SK-MEL-5 (cell line): ENCODE results near the gene MBNL2. TPM values are rescaled to one million over a fixed set of nuclear protein-coding genes. Genes with fewer than 3 reads are reported as not detected.

Source experiments
- DNase-seq: peaks from one replicate; pipeline ENCODE4 v3.0.0-alpha.2; 2016; ENCODE audit warnings: low read depth, low spot score
- in situ Hi-C: cut with HindIII; loops from 2 replicates; pipeline ENCODE4 v1.10.0; 2016; ENCODE audit warnings: low sequenced_read_pairs, high pct_unique_total_duplicates, low pct_unique_long_range_greater_than_20kb
- total RNA-seq: library from RNA; depleted of rRNA; stranded (reverse); fragments of >200 nt; shearing (Covaris generic); gene quantifications from 2 replicates; pipeline ENCODE4 v1.2.3, GENCODE V29; 2014

The MBNL2 gene
- total RNA-seq, 1 experiment from 2014 or later, result 17.9 TPM

DNA sequence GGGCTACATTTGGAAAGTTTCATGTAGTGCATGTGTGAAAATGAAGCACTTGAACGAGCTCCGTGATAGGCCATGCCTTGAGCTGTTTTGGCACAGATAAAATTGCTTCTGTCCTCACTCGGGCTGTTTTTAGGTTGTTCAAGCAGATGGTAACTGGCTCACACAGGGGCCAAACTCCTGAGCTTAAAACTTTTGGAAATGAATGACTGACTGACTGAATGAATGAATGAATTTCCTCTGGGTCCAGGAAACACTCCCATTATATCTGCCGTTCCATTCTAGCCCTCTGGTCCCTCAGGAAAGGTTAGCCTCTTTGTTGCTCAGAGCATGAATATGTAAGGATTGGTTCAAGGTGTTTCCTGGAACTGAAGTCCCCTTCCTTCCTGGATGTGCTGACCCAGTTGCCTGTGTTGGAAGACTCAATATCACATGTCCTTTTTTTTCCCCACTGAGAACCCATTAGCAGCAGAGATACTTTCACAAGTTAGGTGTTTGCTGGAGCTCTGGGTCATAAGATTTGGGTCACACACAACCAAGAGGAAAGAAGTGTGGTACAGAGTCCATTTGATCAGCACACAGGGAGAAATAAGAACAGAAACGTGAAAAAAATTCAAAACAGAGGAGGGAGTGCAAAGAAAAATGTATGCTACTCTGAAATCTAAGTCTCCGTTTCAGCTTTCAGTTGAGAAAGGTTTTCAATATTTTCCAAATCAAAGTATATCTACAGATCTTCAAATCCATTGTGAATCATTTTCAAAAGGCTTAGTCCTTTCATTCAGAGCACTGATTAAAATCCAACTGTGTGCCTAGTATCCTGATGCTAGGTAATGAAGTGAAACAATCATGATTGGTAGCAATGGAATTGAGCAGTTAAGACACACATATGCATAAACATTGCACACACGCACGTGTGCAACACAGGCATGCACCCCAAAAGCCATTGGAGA is 18.9 kb downstream of the MBNL2 start:
- DNase-seq, result no peak
- in situ Hi-C loops, result no loop called here

DNA sequence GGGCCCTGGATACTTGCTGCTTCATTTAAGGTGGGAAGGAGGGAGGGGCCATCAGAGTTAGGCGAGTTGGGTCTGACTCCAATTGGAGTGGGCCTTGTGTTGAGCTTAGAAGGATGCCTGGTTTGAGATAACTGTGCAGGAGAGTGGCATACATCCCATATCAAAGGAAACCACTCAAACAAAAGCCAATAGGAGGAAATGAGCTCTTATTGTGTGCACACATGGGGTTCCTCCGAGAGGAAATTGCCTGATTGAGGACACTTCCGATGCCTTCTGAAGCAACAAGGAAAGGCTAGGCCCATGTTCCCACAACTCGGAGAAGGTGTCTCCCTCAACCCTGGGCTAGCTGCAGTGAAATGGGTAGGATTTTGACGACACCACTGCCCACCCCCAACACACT is 19.6 kb downstream of the MBNL2 start:
- DNase-seq, result no peak
- in situ Hi-C loops, result no loop called here

DNA sequence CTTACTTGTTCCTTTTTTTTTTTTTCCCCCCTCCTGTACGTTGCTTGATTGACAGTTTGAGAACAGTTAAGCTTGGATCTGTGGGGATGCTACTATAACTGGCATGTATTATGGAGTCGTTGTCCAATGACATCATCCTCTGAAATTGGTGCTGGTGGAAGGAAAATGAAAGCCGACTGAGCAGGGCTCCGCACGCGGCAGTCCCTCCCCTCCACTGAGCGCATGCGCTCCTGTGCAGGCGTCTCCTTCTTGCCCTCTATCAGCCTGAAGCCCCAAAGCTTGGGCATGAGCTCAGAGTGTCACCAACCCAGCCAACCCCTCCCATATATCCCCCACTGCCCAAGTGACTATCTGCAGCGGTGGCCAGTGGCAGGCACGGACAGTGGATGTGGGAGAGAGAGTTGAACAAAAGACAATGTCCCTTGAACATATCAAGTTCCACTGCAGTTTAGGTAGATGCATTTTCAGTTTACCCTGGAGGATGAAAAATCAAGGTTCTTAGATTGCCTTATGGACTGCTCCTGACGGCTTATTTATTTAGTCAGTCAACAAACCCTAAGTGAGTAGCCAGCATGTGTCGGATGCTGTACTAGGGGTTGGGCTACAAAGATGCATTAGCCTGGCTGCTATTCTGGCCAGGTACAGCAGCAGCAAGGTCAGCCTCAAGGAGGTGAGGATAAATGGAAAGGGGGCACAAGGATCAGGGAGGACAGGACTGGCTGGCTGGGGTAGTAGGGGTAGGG is 20.8 kb downstream of the MBNL2 start:
- DNase-seq, result no peak
- in situ Hi-C loops, result no loop called here

DNA sequence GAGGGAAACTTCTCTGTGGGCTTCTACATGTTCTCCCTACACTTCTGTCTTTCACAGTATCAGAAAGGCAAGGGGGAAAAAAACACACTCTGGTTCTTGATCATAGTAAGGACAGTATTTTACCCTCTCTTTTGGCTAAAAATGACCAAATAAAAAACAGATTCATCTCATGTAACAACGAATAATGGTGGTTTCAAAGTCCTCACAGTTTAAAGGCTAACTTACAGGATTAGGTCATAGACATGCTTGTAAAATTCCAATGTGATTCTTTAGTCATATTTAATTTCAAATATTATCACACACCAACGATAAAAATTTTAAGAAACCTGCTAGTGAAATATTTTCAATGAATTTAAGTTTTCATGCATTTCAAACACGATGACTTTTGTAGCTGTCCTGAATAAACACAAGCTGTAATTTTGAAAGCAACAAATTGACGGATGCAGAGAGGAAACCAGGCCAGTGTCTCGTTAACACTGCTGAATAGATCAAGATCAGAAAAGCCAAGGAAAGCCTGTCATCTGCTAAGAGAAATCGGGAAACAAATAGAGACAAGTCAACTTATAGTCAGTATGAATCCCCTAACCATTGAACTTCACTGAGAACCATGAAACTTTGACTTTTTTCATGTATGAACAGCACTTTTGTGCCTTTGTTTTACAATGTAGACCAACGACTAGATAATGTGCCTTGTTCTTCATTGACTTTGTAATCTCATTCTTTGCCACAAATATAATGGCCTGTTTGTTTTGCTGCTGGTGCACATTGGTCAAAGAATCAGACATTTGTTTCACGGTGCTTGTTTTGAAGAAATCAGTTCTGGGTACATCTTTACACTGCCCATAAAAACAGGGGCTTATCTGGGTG is 22.0 kb downstream of the MBNL2 start:
- in situ Hi-C loops, result no loop called here
- peak; percentile 91 for DNase-seq

DNA sequence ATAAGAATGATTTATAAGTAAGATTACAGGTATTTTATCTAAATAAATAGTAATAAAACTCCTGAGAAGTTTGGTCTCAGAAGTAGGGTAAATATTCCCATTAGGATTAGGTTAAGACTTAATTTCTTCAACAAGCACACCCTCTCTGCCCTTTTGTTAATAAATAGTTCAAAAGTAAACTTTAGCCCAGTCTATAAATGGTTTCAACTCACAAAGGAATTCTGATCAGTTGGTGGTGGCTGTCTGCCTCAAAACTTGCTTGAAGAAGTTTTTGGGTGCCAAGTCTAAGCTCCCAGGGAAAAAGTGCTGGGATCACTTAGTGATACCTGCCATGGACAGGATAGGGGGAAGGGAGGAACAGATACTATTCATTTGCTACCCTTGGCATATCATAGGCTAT is 22.9 kb downstream of the MBNL2 start:
- DNase-seq, result no peak
- in situ Hi-C loops, result no loop called here

DNA sequence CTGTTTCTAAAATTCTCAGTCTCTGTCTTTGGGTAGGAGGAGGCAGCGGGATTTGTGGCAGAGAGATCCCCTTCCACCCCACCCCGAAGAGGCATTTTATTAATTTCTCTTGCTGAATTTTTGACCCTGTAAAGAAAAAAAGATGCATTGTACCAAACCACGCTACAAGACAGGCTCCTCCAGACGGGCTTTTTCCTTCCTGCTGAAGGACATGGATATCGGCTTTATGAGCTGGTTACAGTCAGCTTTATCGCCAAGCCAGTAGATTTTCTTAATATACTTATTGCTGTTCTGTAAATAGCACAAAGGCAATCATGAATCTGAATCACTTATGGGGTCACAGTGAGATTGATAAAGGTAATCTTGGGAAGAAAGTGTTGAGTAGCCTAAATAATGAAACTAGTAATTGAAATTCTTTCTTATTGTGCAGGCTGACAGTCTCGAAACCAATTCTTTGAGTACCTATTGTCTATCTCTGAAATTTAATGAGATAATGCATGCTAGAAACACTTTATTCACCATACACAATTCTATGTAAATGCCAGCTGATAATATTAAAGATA is 24.5 kb downstream of the MBNL2 start:
- no peak for DNase-seq
- in situ Hi-C loops, result no loop called here

DNA sequence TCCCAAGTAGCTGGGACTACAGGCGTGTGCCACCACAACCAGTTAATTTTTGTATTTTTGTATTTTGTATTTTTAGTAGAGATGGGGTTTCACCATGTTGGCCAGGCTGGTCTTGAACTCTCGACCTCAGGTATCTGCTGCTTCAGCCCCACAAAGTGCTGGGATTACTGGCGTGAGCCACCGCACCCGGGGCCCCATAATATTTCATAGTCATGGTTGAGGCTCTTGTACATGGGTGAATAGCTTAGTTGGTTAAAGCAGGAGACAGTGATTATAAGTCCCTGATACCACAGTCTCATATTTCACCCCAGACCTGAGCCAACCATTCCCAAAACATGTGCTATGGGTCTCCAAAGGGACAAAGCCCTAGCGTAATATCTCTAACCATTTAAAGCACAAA is 26.1 kb downstream of the MBNL2 start:
- no peak for DNase-seq
- in situ Hi-C loops, result no loop called here

DNA sequence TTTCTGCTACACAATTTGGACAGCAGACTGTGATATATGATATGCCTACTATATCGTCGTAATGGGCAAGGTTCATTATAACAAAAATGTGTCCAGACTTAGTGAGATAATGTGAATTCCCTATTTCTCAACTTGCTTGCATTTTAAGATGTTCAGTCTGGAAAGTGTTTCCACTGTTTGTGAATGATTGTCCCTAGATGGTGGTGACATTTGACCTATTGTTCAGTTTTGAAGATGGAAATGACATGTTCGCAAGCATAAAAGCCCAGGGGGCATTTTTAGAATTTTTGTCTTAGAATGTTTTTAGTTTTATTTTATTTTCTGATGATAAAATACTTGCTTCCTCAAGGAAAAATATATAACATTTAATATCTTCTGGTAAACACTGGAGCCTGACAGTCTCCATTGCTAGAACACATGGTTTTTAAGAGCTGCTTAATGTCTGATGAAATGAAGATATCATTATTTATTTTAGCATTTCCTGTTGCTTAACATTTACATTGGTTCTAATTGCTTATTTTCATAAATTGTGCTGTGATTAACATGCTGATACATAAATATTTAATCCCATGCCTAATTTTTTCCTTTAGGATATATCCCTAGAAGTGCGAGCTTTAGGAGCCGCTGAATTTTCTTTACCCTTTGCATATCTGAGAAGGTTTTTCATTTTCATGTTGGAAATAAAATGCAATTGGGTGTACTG is 27.1 kb downstream of the MBNL2 start:
- in situ Hi-C loops, result no loop called here
- DNase-seq, result no peak

DNA sequence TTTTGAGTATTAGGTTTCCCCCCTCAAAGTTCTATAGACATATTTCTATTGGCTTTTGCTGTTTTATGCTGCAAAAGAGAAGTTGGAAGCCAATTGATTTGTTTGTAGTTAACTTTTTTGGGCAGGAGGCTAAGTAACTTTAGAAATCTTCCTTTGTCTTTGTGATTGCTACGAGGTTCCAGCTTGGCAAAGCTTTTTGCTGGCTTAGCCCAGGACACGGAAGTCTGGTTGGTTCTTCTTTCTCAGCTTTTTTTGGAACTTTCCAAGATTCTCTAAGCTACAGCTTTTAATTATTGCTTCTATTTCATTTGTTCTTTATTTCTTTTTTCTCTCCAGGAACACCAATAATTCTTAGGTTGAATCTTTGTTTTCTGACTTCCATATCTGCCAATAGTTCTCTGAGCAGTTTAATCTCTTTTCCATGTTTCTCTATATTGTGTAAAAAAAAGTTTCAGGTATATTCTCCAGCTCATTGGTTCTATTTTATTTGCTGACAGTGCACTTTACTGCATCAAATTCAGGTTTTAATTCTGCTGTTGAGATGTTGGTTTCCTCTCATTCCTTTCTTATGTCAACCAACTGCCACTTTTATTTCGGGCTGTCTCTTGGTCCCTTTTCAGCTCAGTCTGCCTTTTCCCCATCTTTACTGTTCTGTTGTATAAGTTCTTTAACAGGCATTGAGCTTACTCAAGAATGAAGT is 27.8 kb downstream of the MBNL2 start:
- DNase-seq, result no peak
- in situ Hi-C loops, result no loop called here

DNA sequence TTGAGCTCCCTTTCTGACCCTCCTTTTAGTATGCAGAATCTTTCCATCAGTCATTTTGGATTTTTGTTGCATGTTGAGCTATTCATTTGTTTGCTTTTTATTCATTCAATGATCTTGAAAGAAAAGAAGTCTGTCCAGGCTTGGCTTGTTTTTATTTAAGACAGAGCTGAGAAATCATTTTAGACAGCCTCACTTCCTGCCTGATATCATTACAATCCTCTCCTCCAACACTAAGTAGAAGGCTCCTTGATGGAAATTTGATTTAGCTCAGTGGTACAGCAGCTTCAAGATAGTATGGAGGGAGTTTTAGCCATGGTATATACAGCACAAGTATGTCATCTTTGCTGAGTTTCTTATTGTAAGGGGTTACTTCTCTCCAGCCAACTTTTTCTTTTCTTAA is 28.4 kb downstream of the MBNL2 start:
- no peak for DNase-seq
- in situ Hi-C loops, result no loop called here

DNA sequence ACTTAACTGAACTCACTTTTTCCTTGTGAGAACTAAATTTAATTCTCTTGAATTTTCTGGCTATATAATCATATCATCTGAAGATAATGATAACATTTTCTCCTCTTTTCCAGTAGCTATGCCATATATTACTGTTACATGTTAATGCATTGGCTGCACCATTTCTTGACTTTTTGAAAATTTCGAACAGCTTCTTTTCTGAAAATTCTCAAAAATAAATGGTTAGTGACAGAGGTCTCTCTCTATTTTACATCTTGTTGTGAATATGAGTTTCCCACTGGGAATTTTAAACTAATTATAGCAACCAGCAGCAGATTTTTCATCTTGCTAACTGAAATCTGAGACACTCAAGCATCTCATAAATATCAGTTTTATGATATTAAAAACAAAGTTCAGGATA is 30.6 kb downstream of the MBNL2 start:
- in situ Hi-C loops, result no loop called here
- no peak for DNase-seq

DNA sequence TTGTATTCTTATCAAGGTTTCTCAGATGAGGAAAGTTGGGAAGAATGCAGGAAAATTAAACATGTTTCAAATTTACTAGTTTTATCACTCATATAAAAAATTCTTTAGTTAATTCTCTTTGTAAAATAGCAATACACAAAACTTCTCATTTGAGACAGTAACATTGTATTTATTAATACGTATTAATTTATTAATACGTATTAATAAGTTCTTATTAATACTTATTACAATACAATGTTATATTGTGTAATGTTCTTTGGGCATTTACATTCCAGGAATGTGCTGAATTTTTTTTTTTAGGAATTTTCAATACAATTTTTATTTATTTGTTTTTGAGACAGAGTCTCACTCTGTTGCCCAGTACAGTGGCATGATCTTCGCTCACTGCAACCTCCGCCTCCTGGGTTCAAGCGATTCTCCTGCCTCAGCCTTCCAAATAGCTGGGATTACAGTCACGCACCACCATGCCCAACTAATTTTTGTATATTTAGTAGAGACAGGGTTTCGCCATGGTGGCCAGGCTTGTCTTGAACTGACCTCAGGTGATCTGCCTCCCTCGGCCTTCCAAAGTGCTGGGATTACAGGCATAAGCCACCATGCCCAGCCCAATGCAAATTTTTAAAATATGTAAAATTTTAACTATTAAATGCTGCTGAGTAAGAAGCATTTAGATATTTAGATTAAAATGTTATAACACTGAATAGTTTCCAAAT is 31.6 kb downstream of the MBNL2 start:
- in situ Hi-C loops, result no loop called here
- no peak for DNase-seq

DNA sequence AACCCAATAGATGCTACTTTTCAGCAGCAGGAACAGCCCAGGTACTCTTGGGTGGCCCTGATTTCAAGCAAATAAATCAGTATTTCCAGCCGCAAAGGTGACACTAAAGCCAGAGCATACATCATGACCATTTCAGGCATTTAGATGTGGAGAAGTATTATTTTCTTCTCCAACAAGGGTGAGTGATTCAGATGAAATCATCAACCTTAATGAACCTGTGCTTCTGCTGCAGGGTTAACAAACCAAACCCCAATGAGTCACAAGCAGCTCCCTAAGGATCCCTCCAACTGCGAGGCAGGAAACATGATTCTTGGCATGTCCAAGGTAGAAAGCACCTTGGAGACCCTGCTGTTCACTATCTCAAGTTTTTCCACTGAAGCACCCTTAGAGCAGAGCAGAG is 32.7 kb downstream of the MBNL2 start:
- no peak for DNase-seq
- in situ Hi-C loops, result no loop called here

DNA sequence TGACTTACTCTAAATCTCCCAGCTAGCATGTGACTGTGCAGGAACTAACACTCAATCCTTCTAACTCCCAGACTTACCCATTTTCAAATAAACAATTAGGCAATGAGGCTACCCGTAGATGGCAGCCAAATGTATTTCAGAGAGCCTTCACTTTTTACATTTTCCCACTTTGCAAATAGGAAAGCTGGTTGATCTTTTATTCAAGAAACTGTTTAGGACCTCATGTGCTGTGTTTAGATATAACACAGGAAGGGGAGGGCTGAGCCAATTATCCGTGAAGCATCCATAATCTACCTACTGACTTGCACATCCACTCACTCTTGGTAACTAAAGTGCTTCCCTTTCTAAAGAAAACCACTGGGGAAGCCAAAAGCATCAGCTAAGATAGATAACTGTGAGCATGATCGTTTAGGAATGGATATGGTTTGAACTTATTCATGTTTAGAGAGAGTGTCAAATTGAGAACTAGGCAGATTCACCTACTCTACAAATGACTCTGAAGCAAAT is 33.4 kb downstream of the MBNL2 start:
- DNase-seq, result no peak
- in situ Hi-C loops, result no loop called here

DNA sequence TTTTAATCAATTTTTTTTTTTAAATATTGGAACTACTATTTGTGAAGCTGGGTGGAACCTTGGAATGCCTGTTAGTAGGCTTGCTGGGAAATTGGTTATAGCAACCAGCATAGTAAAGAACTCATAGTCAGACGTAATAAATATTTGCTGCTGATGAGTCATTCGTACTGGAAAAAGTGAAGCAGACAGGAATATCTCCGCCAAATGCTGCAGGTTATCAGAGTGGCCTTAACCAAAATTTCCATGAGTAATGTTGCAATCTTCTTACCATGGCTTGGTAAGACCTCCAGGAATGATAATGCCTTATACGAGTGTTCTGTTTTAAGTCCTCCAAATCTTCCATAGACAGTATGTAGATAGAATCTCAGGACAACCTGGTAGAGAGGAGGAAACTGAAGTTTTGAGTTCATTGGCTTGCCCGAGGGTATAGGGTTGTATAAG is 34.2 kb downstream of the MBNL2 start:
- in situ Hi-C loops, result no loop called here
- peak; percentile 41 for DNase-seq

DNA sequence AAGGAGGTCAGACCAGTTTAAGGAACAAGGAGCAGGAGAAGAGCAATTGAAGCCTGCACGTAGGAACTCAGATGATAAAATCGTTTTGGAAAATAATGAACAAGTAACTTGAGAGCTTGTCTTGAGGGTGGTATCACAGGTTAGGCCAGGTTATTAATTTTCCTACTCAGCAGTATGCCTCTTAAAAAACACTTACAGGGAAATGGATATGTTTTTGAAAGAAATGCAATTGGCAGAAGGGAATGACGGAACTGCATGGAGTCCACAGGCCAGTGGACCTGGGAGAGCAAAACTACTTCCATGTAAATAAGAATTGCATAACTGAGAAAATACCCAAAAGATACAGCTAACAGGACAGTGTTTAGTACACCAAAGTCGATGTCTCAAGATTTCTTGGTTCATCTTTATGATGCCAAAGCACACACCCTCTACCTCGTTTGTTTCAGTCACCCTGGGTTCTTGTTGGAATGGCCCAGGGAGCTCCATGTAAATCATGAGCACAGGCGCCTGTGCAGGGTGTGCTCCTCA is 35.2 kb downstream of the MBNL2 start:
- DNase-seq, result no peak
- in situ Hi-C loops, result no loop called here
